ENCODE measurements around the gene SBK3.

DNA sequence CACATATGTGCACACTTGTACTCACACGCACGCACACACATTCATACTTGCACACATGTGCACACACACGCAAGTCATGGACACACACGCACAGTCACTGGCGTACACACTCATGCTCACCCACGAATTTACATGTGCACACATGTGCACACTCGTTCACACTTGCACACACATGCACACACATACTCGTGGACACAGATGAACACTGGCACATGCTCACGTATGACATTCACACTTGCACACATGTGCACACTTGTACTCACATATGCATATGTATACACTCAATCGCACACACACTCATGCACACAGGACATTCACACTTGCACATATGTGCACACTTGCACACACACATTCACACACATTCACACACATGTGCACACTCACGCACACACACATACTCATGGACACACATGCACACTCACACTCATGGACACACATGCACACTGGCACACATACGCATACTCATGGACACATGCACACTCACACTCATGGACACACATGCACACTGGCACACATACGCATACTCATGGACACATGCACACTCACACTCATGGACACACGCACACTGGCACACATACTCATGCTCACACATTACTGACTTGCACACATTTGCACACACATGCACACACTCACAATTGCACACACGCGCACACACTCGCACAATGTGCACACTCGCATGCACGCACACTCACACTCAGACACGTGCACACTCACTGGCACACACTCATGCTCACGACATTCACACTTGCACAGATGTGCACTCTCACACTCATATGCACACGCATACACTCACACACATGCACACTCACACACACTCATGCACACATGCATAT lies 17.9 kb downstream of the SBK3 start:
- TF ChIP-seq GATA3 (IDR thresholded peaks at IDR 0.05; ENCODE audit: low read depth, low read length) (no peak), GATA2 (IDR thresholded peaks at IDR 0.05; ENCODE audit: low read depth, low read length) (no peak)
